Progenitor cell of endocrine pancreas (in vitro differentiated cells): ENCODE measurements around the gene GFOD2. TPM values are rescaled to one million over a fixed set of nuclear protein-coding genes. Genes with fewer than 3 reads are reported as not detected.

Source experiments
- DNase-seq: peaks from one replicate; pipeline ENCODE4 v3.0.0; 2021; ENCODE audit warnings: low spot score; ENCODE audit not compliant: unreplicated experiment
- H3K27ac Mint-ChIP-seq: 2 replicates; pipeline ENCODE4 v1.8.0; 2021; ENCODE audit warnings: mild to moderate bottlenecking, moderate library complexity, mixed read lengths
- H3K27me3 Mint-ChIP-seq: 2 replicates; pipeline ENCODE4 v1.8.0; 2021; ENCODE audit warnings: mixed read lengths
- H3K36me3 Mint-ChIP-seq: 2 replicates; pipeline ENCODE4 v1.8.0; 2022; ENCODE audit warnings: mixed read lengths; ENCODE audit not compliant: insufficient read depth
- H3K4me1 Mint-ChIP-seq: 2 replicates; pipeline ENCODE4 v1.8.0; 2021; ENCODE audit warnings: low read depth, mixed read lengths
- H3K4me3 Mint-ChIP-seq: 2 replicates; pipeline ENCODE4 v1.8.0; 2021; ENCODE audit warnings: low read depth, mild to moderate bottlenecking, moderate library complexity, mixed read lengths
- H3K9me3 Mint-ChIP-seq: 2 replicates; pipeline ENCODE4 v1.8.0; 2021; ENCODE audit warnings: low read depth, mixed read lengths
- total RNA-seq: library from RNA; stranded (reverse); gene quantifications from 2 replicates; pipeline ENCODE4 v1.2.1, GENCODE V29; 2021
- TF ChIP-seq, protein P1 (sequence below): fragments of 200-600 bp; sonication (generic); IDR thresholded peaks from one replicate; pipeline ENCODE4 v1.5.0; 2021; ENCODE audit warnings: antibody characterized with exemption, mild to moderate bottlenecking; ENCODE audit not compliant: unreplicated experiment

GFOD2 gene
- total RNA-seq, 1 donor from 2014 or later = 38.8 TPM

DNA sequence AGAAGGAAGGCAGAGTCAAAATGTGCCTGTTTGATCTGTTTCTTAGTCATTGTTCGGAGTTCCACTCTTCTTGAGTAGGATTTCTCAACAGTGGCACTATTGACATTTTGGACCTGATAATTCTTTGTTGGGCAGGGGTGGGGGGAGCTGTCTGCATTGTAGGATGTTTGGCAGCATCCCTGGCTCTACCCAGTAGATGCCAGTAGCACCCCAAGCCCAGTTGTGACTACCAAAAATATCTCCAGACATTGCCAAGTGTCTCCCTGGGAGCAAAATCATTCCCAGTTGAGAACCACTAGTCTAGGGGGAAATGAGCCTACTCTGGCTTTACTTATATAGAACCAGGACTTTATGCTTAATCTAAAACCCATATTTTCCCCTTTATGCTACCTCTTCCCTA is 1.1 kb upstream of the GFOD2 start:
- Mint-ChIP-seq H3K4me3 (peak overlapping the region; percentile 87), H3K9me3 (no peaks in the 10 kb centered on the region), H3K4me1 (peaks cover 24% of the 10 kb centered on the region), H3K27ac (no peak overlapping the region), H3K27me3 (no peaks in the 10 kb centered on the region), H3K36me3 (peaks cover 4% of the 10 kb centered on the region)
- TF ChIP-seq, protein P1, sequence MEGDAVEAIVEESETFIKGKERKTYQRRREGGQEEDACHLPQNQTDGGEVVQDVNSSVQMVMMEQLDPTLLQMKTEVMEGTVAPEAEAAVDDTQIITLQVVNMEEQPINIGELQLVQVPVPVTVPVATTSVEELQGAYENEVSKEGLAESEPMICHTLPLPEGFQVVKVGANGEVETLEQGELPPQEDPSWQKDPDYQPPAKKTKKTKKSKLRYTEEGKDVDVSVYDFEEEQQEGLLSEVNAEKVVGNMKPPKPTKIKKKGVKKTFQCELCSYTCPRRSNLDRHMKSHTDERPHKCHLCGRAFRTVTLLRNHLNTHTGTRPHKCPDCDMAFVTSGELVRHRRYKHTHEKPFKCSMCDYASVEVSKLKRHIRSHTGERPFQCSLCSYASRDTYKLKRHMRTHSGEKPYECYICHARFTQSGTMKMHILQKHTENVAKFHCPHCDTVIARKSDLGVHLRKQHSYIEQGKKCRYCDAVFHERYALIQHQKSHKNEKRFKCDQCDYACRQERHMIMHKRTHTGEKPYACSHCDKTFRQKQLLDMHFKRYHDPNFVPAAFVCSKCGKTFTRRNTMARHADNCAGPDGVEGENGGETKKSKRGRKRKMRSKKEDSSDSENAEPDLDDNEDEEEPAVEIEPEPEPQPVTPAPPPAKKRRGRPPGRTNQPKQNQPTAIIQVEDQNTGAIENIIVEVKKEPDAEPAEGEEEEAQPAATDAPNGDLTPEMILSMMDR = no peak
- DNase-seq = no peak

DNA sequence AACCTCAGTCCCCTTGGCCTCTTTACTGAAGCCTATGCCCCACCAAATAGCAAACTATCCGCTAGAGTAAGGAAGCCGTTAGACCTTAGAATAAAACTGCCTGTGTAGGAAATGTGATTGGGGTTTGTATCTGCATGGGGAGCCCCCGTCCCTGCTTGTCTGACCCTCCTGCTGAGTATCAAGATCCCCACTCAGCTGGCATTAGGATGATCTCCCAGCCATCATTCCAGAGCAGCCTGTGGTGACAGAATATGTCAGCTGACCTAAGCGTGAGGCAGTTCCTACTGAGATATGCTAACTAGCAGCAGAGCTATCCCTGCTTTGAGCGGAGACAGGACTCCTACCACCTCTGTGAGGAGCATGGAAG is 645 bp upstream of the GFOD2 start:
- H3K36me3 Mint-ChIP-seq = peaks cover 1% of the 10 kb centered on the region
- peak overlapping the region; percentile 87 for H3K4me3 Mint-ChIP-seq
- H3K9me3 Mint-ChIP-seq = no peaks in the 10 kb centered on the region
- DNase-seq = no peak
- H3K4me1 Mint-ChIP-seq = peaks cover 28% of the 10 kb centered on the region
- TF ChIP-seq, protein P1 = no peak
- H3K27me3 Mint-ChIP-seq = no peaks in the 10 kb centered on the region
- H3K27ac Mint-ChIP-seq = peak overlapping the region; percentile 92

DNA sequence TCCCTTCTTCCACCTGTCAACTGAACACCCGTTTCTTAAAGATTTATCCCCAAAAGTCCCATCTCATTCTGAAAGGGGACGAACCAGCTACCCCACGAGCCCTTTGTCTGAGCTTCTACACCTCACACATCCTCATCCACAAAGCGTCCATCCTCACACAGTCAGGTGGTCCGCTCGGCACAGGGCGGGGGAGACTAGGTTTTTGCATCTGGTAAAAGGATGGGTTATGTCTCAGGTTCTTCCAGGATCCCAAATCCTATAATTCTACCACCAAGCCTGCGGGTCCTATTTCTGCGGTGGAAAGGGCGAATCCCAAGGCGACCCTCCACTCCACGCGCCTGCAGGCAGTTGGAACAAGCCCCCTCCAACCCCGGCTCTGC is 458 bp downstream of the GFOD2 start:
- Mint-ChIP-seq H3K27me3 (no peaks in the 10 kb centered on the region), H3K27ac (peak overlapping the region; percentile 92), H3K4me1 (peaks cover 34% of the 10 kb centered on the region), H3K4me3 (peak overlapping the region; percentile 87), H3K9me3 (no peaks in the 10 kb centered on the region), H3K36me3 (peaks cover 1% of the 10 kb centered on the region)
- TF ChIP-seq, protein P1 = no peak
- no peak for DNase-seq

DNA sequence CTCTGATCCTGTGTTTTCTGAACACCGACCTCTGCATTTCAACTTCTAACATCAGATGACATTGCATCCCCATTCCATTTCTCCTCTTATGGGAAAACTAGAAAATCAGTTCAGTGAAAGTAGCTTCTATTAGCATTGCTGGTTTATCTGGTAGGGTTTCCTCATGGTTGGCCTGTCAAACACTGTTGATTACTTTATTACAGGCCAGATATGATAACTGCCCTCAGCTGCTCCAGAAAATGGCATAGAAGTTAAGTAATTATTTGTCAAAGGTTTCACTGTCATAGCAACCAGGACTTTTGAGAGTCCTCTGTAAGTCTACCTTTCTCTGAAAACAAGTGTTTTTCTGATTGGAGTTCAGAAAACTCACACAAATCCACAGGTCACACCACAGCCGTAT is 3.0 kb downstream of the GFOD2 start:
- Mint-ChIP-seq H3K36me3 (peaks cover 9% of the 10 kb centered on the region), H3K4me1 (peaks cover 40% of the 10 kb centered on the region), H3K4me3 (peak overlapping the region; percentile 87), H3K9me3 (no peaks in the 10 kb centered on the region), H3K27me3 (no peaks in the 10 kb centered on the region), H3K27ac (peak overlapping the region; percentile 87)
- no peak for DNase-seq
- TF ChIP-seq, protein P1 = no peak

DNA sequence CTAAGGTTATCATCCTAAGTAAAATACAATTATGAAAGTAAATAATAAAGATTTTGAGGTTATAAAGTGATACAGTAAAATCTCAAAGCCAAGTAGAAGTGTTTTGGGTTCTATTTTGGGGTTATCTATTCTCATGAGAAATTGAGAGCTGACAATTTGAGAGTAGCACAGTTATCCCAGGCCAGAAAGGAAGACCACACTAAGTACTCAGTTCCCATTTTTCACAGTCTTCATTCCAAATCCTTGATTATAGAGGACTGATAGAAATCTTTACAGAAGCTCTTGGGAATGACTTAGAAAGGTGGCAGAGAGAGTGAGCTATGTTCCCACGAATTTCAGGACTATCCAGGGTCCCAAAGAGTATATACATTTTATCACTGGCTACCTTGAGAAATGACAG is 4.6 kb downstream of the GFOD2 start:
- Mint-ChIP-seq H3K36me3 (peaks cover 9% of the 10 kb centered on the region), H3K4me1 (peaks cover 37% of the 10 kb centered on the region), H3K4me3 (no peak overlapping the region), H3K27me3 (no peaks in the 10 kb centered on the region), H3K27ac (no peak overlapping the region), H3K9me3 (no peaks in the 10 kb centered on the region)
- TF ChIP-seq, protein P1 = no peak
- no peak for DNase-seq
